SK-N-SH (cell line): ENCODE results near the gene JMJD7. TPM values are rescaled to one million over a fixed set of nuclear protein-coding genes. Genes with fewer than 3 reads are reported as not detected.

Source experiments
- CTCF ChIA-PET: fragments of 300-600, 350-600 bp; formaldehyde crosslinking; extraction: SDS; loops from one replicate; lab custom pipeline; 2021; lab: Yijun Ruan, JAX
- POLR2A ChIA-PET: fragments of 350-600 bp; sonication (Branson Sonifier 250); formaldehyde crosslinking; extraction: SDS; loops from one replicate; lab custom pipeline; 2020; ENCODE audit warnings: antibody characterized with exemption, inconsistent platforms; lab: Yijun Ruan, JAX
- DNase-seq: peaks from one replicate; pipeline ENCODE4 v3.0.0; 2012
- H2AFZ ChIP-seq: fragments of 200-600 bp; sonication (generic); 2 replicates; pipeline ENCODE4 v1.8.1; 2016; ENCODE audit warnings: antibody characterized with exemption, mild to moderate bottlenecking, low read depth
- H3F3A ChIP-seq: fragments of 200-600 bp; sonication (generic); replicated peaks from 2 replicates; pipeline ENCODE3; 2016; ENCODE audit warnings: antibody characterized with exemption, mild to moderate bottlenecking; ENCODE audit not compliant: insufficient read depth
- H3K27ac ChIP-seq, 2 experiments: fragments of 200-500 bp in 1 of 2; fragments of 200-600 bp in 1 of 2; sonication (Bioruptor generic) in 1 of 2; sonication (generic), shearing (Covaris generic) in 1 of 2; 2 replicates each; pipeline versions ENCODE4 v1.5.1 to v1.6.1; 2014 to 2016; ENCODE audit warnings: low read depth in 2 of 2, inconsistent platforms in 1 of 2, low read length in 1 of 2, mild to moderate bottlenecking in 1 of 2, mixed read lengths in 1 of 2
- H3K27me3 ChIP-seq: fragments of 200-600 bp; sonication (generic), shearing (Covaris generic); 2 replicates; pipeline ENCODE4 v1.6.1; 2016; ENCODE audit warnings: mixed run types; ENCODE audit not compliant: insufficient read depth
- H3K36me3 ChIP-seq, 2 experiments: fragments of 200-500 bp in 1 of 2; fragments of 200-600 bp in 1 of 2; sonication (Bioruptor generic) in 1 of 2; sonication (generic) in 1 of 2; replicated peaks in 1 of 2; 2 replicates each; pipeline versions ENCODE3 to v1.5.1; 2014 to 2016; ENCODE audit warnings: low read length in 1 of 2, mild to moderate bottlenecking in 1 of 2; ENCODE audit not compliant: insufficient read depth in 2 of 2, control insufficient read depth in 1 of 2
- H3K4me1 ChIP-seq, 2 experiments: fragments of 200-500 bp in 1 of 2; fragments of 200-600 bp in 1 of 2; sonication (Bioruptor generic) in 1 of 2; sonication (generic), shearing (Covaris generic) in 1 of 2; 2 replicates each; pipeline versions ENCODE4 v1.5.1 to v1.6.1; 2014 to 2016; ENCODE audit warnings: low read depth in 1 of 2, low read length in 1 of 2, mixed run types in 1 of 2; ENCODE audit not compliant: insufficient read depth in 2 of 2, control insufficient read depth in 1 of 2
- H3K4me2 ChIP-seq: fragments of 200-600 bp; sonication (generic), shearing (Covaris generic); 2 replicates; pipeline ENCODE4 v1.6.1; 2017; ENCODE audit warnings: mixed run types
- H3K4me3 ChIP-seq, 2 experiments: fragments of 200-500 bp in 1 of 2; fragments of 200-600 bp in 1 of 2; sonication (Bioruptor generic) in 1 of 2; sonication (generic), shearing (Covaris generic) in 1 of 2; 2 replicates each; pipeline versions ENCODE4 v1.5.1 to v1.8.1; 2014 to 2016; ENCODE audit warnings: low read depth in 2 of 2, inconsistent platforms in 1 of 2, low read length in 1 of 2, mild to moderate bottlenecking in 1 of 2, mixed read lengths in 1 of 2, moderate library complexity in 1 of 2
- H3K79me2 ChIP-seq: fragments of 200-600 bp; sonication (generic); 2 replicates; pipeline ENCODE4 v1.8.1; 2017; ENCODE audit warnings: mild to moderate bottlenecking; ENCODE audit not compliant: insufficient read depth
- H3K9ac ChIP-seq: fragments of 200-600 bp; sonication (generic); 2 replicates; pipeline ENCODE4 v1.6.1; 2017; ENCODE audit warnings: mixed run types
- H3K9me2 ChIP-seq: fragments of 200-600 bp; sonication (generic); 2 replicates; pipeline ENCODE4 v1.6.1; 2017; ENCODE audit warnings: mixed run types
- H3K9me3 ChIP-seq: fragments of 200-600 bp; sonication (generic); 2 replicates; pipeline ENCODE4 v1.6.1; 2017; ENCODE audit warnings: mixed run types, mild to moderate bottlenecking, moderate library complexity
- H4K20me1 ChIP-seq: fragments of 200-600 bp; sonication (generic); 2 replicates; pipeline ENCODE4 v1.6.1; 2017; ENCODE audit warnings: mild to moderate bottlenecking, mixed run types; ENCODE audit not compliant: insufficient read depth
- ELF1 ChIP-seq: IDR thresholded peaks from 2 replicates; pipeline ENCODE4 v1.4.0; 2012
- FOSL2 ChIP-seq: IDR thresholded peaks from 2 replicates; pipeline ENCODE4 v1.4.0; 2012; ENCODE audit warnings: low read depth, mild to moderate bottlenecking, moderate library complexity, borderline replicate concordance
- FOXJ3 ChIP-seq: sonication (generic); formaldehyde crosslinking; IDR thresholded peaks from 2 replicates; pipeline ENCODE4 v1.5.1; 2020; ENCODE audit warnings: mild to moderate bottlenecking, missing genetic modification reagents
- GABPA ChIP-seq: IDR thresholded peaks from 2 replicates; pipeline ENCODE4 v1.4.0; 2012; ENCODE audit warnings: low read depth, mild to moderate bottlenecking
- IRF3 ChIP-seq: fragments of 150-350 bp; IDR thresholded peaks from 2 replicates; pipeline ENCODE4 v1.6.1; 2016; ENCODE audit warnings: mild to moderate bottlenecking, low read depth, low read length
- NFIC ChIP-seq: IDR thresholded peaks from 2 replicates; pipeline ENCODE4 v1.4.0; 2012; ENCODE audit warnings: borderline replicate concordance
- NRF1 ChIP-seq: IDR thresholded peaks from 2 replicates; pipeline ENCODE4 v1.6.1; 2012; ENCODE audit warnings: low read depth, mild to moderate bottlenecking, low read length
- RAD21 ChIP-seq: IDR thresholded peaks from 2 replicates; pipeline ENCODE4 v1.6.1; 2012; ENCODE audit warnings: mild to moderate bottlenecking, low read length
- RCOR1 ChIP-seq: fragments of 150-350 bp; IDR thresholded peaks from 2 replicates; pipeline ENCODE4 v1.6.1; 2017; ENCODE audit warnings: antibody characterized with exemption, low read length
- SIN3A ChIP-seq: IDR thresholded peaks from 2 replicates; pipeline ENCODE4 v1.6.1; 2012; ENCODE audit warnings: low read depth, mild to moderate bottlenecking, low read length, moderate library complexity, borderline replicate concordance
- SMC3 ChIP-seq: IDR thresholded peaks from 2 replicates; pipeline ENCODE4 v1.6.1; 2012; ENCODE audit warnings: low read depth, low read length, improper control_type of control experiment
- TCF12 ChIP-seq: IDR thresholded peaks from 2 replicates; pipeline ENCODE4 v1.4.0; 2012
- TEAD4 ChIP-seq: IDR thresholded peaks from 2 replicates; pipeline ENCODE4 v1.4.0; 2012; ENCODE audit warnings: mild to moderate bottlenecking, borderline replicate concordance; ENCODE audit not compliant: insufficient read depth
- USF2 ChIP-seq: fragments of 150-350 bp; IDR thresholded peaks from 2 replicates; pipeline ENCODE4 v1.6.1; 2017; ENCODE audit warnings: antibody characterized with exemption, low read length, low read depth, borderline replicate concordance
- YY1 ChIP-seq: IDR thresholded peaks from 2 replicates; pipeline ENCODE4 v1.4.0; 2012; ENCODE audit warnings: low read depth, mild to moderate bottlenecking
- WGBS: methylation state at CpG from one replicate; pipeline ENCODE4 v1.1.6; 2017; ENCODE audit warnings: low lambda C conversion rate; 5-methylcytosine and 5-hydroxymethylcytosine counted together
- polyA plus RNA-seq, 3 experiments: library from polyadenylated mRNA; depleted of rRNA; stranded (reverse); fragments of >200 nt; gene quantifications; 2 replicates each; pipeline ENCODE4 v1.2.3, GENCODE V29; 2012

JMJD7 gene
- polyA plus RNA-seq, 1 of the 3 experiments (the other 2 are of a cell fraction) = 6.5 TPM

GRCh38 chr15:41866263-41866703 lies 38.4 kb downstream of the JMJD7 start:
- H3K27ac ChIP-seq = no peak overlapping the region; a peak in 1 of 4 replicates
- no peak overlapping the region for H2AFZ ChIP-seq
- peak; percentile 69 for DNase-seq
- H3K4me2 ChIP-seq = no peak overlapping the region
- TF ChIP-seq SMC3 = no peak
- TF ChIP-seq YY1 = no peak
- no peak for TF ChIP-seq ELF1
- no peak for TF ChIP-seq TEAD4
- TF ChIP-seq GABPA = no peak
- TF ChIP-seq RCOR1 = no peak
- TF ChIP-seq TCF12 = no peak
- no peak for TF ChIP-seq NRF1
- no peak for TF ChIP-seq FOSL2
- TF ChIP-seq USF2 = no peak
- TF ChIP-seq IRF3 = no peak
- H3K9me3 ChIP-seq = no peaks in the 10 kb centered on the region
- H4K20me1 ChIP-seq = no peaks in the 10 kb centered on the region
- H3K27me3 ChIP-seq = no peaks in the 10 kb centered on the region
- H3K36me3 ChIP-seq = no peaks in the 10 kb centered on the region
- no peaks in the 10 kb centered on the region for H3F3A ChIP-seq
- POLR2A ChIA-PET = no interaction called here
- WGBS = 76% methylated on average over 3 of the region's 8 CpGs
- H3K79me2 ChIP-seq = no peaks in the 10 kb centered on the region
- peaks cover 0 to 30% of the 10 kb centered on the region in 2 experiments; a peak in 1 of 4 replicates for H3K4me1 ChIP-seq
- H3K9me2 ChIP-seq = no peaks in the 10 kb centered on the region
- CTCF ChIA-PET = interaction anchor here (1.5 to 2.7 kb wide), 2 partner anchors 14 to 38 kb away, joined by 4 to 18 read pairs; no protein-coding TSS in a partner anchor
- H3K4me3 ChIP-seq = no peak overlapping the region
- no peak overlapping the region for H3K9ac ChIP-seq

GRCh38 chr15:41866872-41867579 lies 39.1 kb downstream of the JMJD7 start:
- H3K4me1 ChIP-seq = peaks cover 0 to 23% of the 10 kb centered on the region in 2 experiments; a peak in 1 of 4 replicates
- ChIA-PET CTCF (interaction anchor here (1.5 to 2.7 kb wide), 2 partner anchors 15 to 37 kb away, joined by 4 to 18 read pairs; no protein-coding TSS in a partner anchor), POLR2A (interaction anchor here (1.3 kb wide), 1 partner anchor 28 kb away, joined by 3 read pairs; no protein-coding TSS in a partner anchor)
- H3K4me2 ChIP-seq = no peak overlapping the region
- H3F3A ChIP-seq = no peaks in the 10 kb centered on the region
- no peaks in the 10 kb centered on the region for H3K79me2 ChIP-seq
- H2AFZ ChIP-seq = no peak overlapping the region
- DNase-seq = no peak
- H3K27me3 ChIP-seq = no peaks in the 10 kb centered on the region
- no peak overlapping the region for H3K27ac ChIP-seq
- 82% methylated on average over 24 of the region's 25 CpGs for WGBS
- no peaks in the 10 kb centered on the region for H4K20me1 ChIP-seq
- no peaks in the 10 kb centered on the region for H3K9me2 ChIP-seq
- H3K4me3 ChIP-seq = no peak overlapping the region
- H3K36me3 ChIP-seq = no peaks in the 10 kb centered on the region
- TF ChIP-seq FOSL2 = no peak
- no peak for TF ChIP-seq GABPA
- no peak for TF ChIP-seq FOXJ3 (CRISPR knock-in tag)
- no peak for TF ChIP-seq TCF12
- TF ChIP-seq RAD21 = no peak
- TF ChIP-seq SIN3A = no peak
- no peak for TF ChIP-seq ELF1
- no peak for TF ChIP-seq NFIC
- H3K9ac ChIP-seq = no peak overlapping the region
- H3K9me3 ChIP-seq = no peaks in the 10 kb centered on the region
